H1 (cell line): ENCODE measurements around the gene SLC27A2. TPM values are rescaled to one million over a fixed set of nuclear protein-coding genes. Genes with fewer than 3 reads are reported as not detected.

Source experiments
- CTCF ChIA-PET: fragments of 300-600 bp; sonication (Branson Sonifier 250); formaldehyde crosslinking; loops from one replicate; lab custom pipeline; 2021; ENCODE audit not compliant: partially characterized antibody; lab: Charles Lee
- POLR2A ChIA-PET: fragments of 300-600 bp; sonication (Branson Sonifier 250); formaldehyde crosslinking; loops from one replicate; lab custom pipeline; 2021; ENCODE audit warnings: inconsistent platforms; ENCODE audit not compliant: partially characterized antibody; lab: Charles Lee
- DNase-seq, 2 experiments: peaks; one replicate each; pipeline versions ENCODE4 v3.0.0 to v3.0.0-alpha.2; 2010 to 2022; ENCODE audit warnings: low spot score in 2 of 2, low read depth in 1 of 2, mixed read lengths in 1 of 2
- FAIRE-seq: peaks from 2 replicates; lab custom pipeline; 2011; peaks lifted over from hg19 to GRCh38; lab: Jason Lieb, UNC
- H2AFZ ChIP-seq: 2 replicates; pipeline ENCODE4 v1.8.1; 2012; ENCODE audit warnings: low read length, inconsistent platforms
- H2AK5ac ChIP-seq: 2 replicates; pipeline ENCODE4 v1.6.1; 2013; ENCODE audit warnings: low read depth, low read length
- H2BK120ac ChIP-seq: replicated peaks from 2 replicates; pipeline ENCODE3; 2013; ENCODE audit warnings: low read depth, low read length, inconsistent platforms
- H2BK12ac ChIP-seq: 2 replicates; pipeline ENCODE4 v1.6.1; 2013; ENCODE audit warnings: low read depth, low read length
- H2BK15ac ChIP-seq: 2 replicates; pipeline ENCODE4 v1.6.1; 2013; ENCODE audit warnings: low read length
- H2BK20ac ChIP-seq: 2 replicates; pipeline ENCODE4 v1.6.1; 2013; ENCODE audit warnings: low read length
- H2BK5ac ChIP-seq: 2 replicates; pipeline ENCODE4 v1.6.1; 2013; ENCODE audit warnings: low read depth, low read length
- H3K14ac ChIP-seq: 2 replicates; pipeline ENCODE4 v1.6.1; 2013; ENCODE audit warnings: inconsistent platforms; ENCODE audit not compliant: insufficient read length
- H3K18ac ChIP-seq: 2 replicates; pipeline ENCODE4 v1.6.1; 2013; ENCODE audit warnings: low read length; ENCODE audit errors: extremely low read depth
- H3K23ac ChIP-seq: 2 replicates; pipeline ENCODE4 v1.6.1; 2013; ENCODE audit warnings: inconsistent platforms; ENCODE audit not compliant: insufficient read length
- H3K23me2 ChIP-seq: 2 replicates; pipeline ENCODE4 v1.6.1; 2013; ENCODE audit warnings: low read depth, low read length
- H3K27ac ChIP-seq: 2 replicates; pipeline ENCODE4 v1.6.1; 2011; ENCODE audit warnings: low read depth, low read length, inconsistent platforms
- H3K27me3 ChIP-seq, 4 experiments: replicated peaks in 1 of 4; 1 replicate in 1 of 4; 2 replicates in 3 of 4; pipeline versions ENCODE4 v1.6.1 to v1.8.1; 2011 to 2013; ENCODE audit warnings: low read length in 3 of 4, mild to moderate bottlenecking in 3 of 4, inconsistent platforms in 2 of 4, mixed read lengths in 2 of 4, moderate library complexity in 1 of 4; ENCODE audit not compliant: control insufficient read depth in 3 of 4, insufficient read depth in 3 of 4; ENCODE audit errors: extremely low read depth in 1 of 4
- H3K36me3 ChIP-seq, 4 experiments: 2 replicates each; pipeline versions ENCODE4 v1.6.1 to v1.8.1; 2011 to 2013; ENCODE audit warnings: mild to moderate bottlenecking in 4 of 4, low read length in 3 of 4, moderate library complexity in 2 of 4, control low read depth in 1 of 4, inconsistent platforms in 1 of 4; ENCODE audit not compliant: insufficient read depth in 4 of 4, control insufficient read depth in 2 of 4
- H3K4ac ChIP-seq: replicated peaks from 2 replicates; pipeline ENCODE3; 2013; ENCODE audit warnings: low read length, low read depth, mixed read lengths, inconsistent platforms; ENCODE audit not compliant: insufficient read length
- H3K4me1 ChIP-seq, 4 experiments: replicated peaks in 1 of 4; 1 replicate in 1 of 4; 2 replicates in 3 of 4; pipeline versions ENCODE4 v1.6.1 to v1.8.1; 2011 to 2013; ENCODE audit warnings: low read length in 3 of 4, inconsistent platforms in 2 of 4, mixed read lengths in 1 of 4; ENCODE audit not compliant: insufficient read depth in 4 of 4, control insufficient read depth in 3 of 4
- H3K4me2 ChIP-seq, 2 experiments: 2 replicates each; pipeline versions ENCODE4 v1.6.1 to v1.8.1; 2011 to 2013; ENCODE audit warnings: low read depth in 2 of 2, low read length in 2 of 2, control low read depth in 1 of 2, inconsistent platforms in 1 of 2, mild to moderate bottlenecking in 1 of 2; ENCODE audit not compliant: insufficient read depth in 1 of 2
- H3K4me3 ChIP-seq, 4 experiments: fragments of 200-600, 300-600 bp in 1 of 4; sonication (generic), shearing (Covaris generic), sonication (Bioruptor Twin) in 1 of 4; 2 replicates each; pipeline versions ENCODE4 v1.5.1 to v1.8.1; 2011 to 2016; ENCODE audit warnings: low read length in 4 of 4, low read depth in 3 of 4, control low read depth in 2 of 4, inconsistent platforms in 2 of 4, mild to moderate bottlenecking in 2 of 4, mixed read lengths in 1 of 4, moderate library complexity in 1 of 4; ENCODE audit not compliant: insufficient read depth in 2 of 4; ENCODE audit errors: extremely low read depth in 1 of 4
- H3K56ac ChIP-seq: replicated peaks from 2 replicates; pipeline ENCODE3; 2013; ENCODE audit warnings: low read depth, mild to moderate bottlenecking, mixed read lengths, low read length, inconsistent platforms; ENCODE audit not compliant: insufficient read length
- H3K79me1 ChIP-seq: 2 replicates; pipeline ENCODE4 v1.6.1; 2013; ENCODE audit warnings: low read depth, low read length, control low read depth
- H3K79me2 ChIP-seq, 2 experiments: 2 replicates each; pipeline versions ENCODE4 v1.6.1 to v1.8.1; 2012 to 2013; ENCODE audit warnings: low read length in 2 of 2, mild to moderate bottlenecking in 2 of 2, inconsistent platforms in 1 of 2; ENCODE audit not compliant: insufficient read depth in 2 of 2, control insufficient read depth in 1 of 2
- H3K9ac ChIP-seq, 4 experiments: replicated peaks in 1 of 4; 1 replicate in 1 of 4; 2 replicates in 3 of 4; pipeline versions ENCODE4 v1.6.1 to v1.8.1; 2011 to 2013; ENCODE audit warnings: low read depth in 3 of 4, low read length in 3 of 4, control low read depth in 2 of 4, mild to moderate bottlenecking in 2 of 4, moderate library complexity in 2 of 4, inconsistent platforms in 1 of 4; ENCODE audit errors: extremely low read depth in 1 of 4
- H3K9me3 ChIP-seq, 2 experiments: 2 replicates each; pipeline versions ENCODE4 v1.6.1 to v1.8.1; 2012 to 2013; ENCODE audit warnings: mild to moderate bottlenecking in 2 of 2, moderate library complexity in 2 of 2, control low read depth in 1 of 2, inconsistent platforms in 1 of 2, low read depth in 1 of 2, low read length in 1 of 2, mixed read lengths in 1 of 2; ENCODE audit not compliant: insufficient read depth in 2 of 2
- H4K20me1 ChIP-seq, 2 experiments: replicated peaks in 1 of 2; 2 replicates each; pipeline versions ENCODE3 to v1.8.1; 2011 to 2013; ENCODE audit warnings: inconsistent platforms in 2 of 2, low read length in 2 of 2, mild to moderate bottlenecking in 1 of 2; ENCODE audit not compliant: insufficient read depth in 2 of 2, control insufficient read depth in 1 of 2
- H4K5ac ChIP-seq: 2 replicates; pipeline ENCODE4 v1.6.1; 2013; ENCODE audit warnings: low read length, low read depth, mixed read lengths, inconsistent platforms; ENCODE audit not compliant: insufficient read length
- H4K8ac ChIP-seq: 2 replicates; pipeline ENCODE4 v1.8.0; 2013; ENCODE audit warnings: mild to moderate bottlenecking, moderate library complexity, low read length, inconsistent platforms; ENCODE audit not compliant: insufficient read depth; ENCODE audit errors: extremely low read depth
- H4K91ac ChIP-seq: replicated peaks from 2 replicates; pipeline ENCODE3; 2013; ENCODE audit warnings: low read length, mixed read lengths, inconsistent platforms; ENCODE audit not compliant: insufficient read length
- CEBPB ChIP-seq: IDR thresholded peaks from 2 replicates; pipeline ENCODE4 v1.6.1; 2012; ENCODE audit warnings: low read depth, low read length
- CHD1 ChIP-seq: IDR thresholded peaks from 2 replicates; pipeline ENCODE4 v1.6.1; 2012; ENCODE audit warnings: low read depth, low read length, improper control_type of control experiment
- CHD2 ChIP-seq: IDR thresholded peaks from 2 replicates; pipeline ENCODE4 v1.6.1; 2012; ENCODE audit warnings: low read length, improper control_type of control experiment
- CTBP2 ChIP-seq: IDR thresholded peaks from 2 replicates; pipeline ENCODE4 v1.7.0; 2011; ENCODE audit warnings: borderline replicate concordance, mild to moderate bottlenecking, moderate library complexity, mixed read lengths, low read length; ENCODE audit not compliant: insufficient read depth, insufficient read length
- EZH2 ChIP-seq: fragments of 200-600 bp; sonication (generic); IDR thresholded peaks from 2 replicates; pipeline ENCODE4 v1.7.1; 2012; ENCODE audit warnings: low read depth, mild to moderate bottlenecking, moderate library complexity, low read length, inconsistent platforms; ENCODE audit not compliant: severe bottlenecking
- GABPA ChIP-seq: IDR thresholded peaks from 2 replicates; pipeline ENCODE4 v1.6.1; 2011; ENCODE audit warnings: mild to moderate bottlenecking, low read length, moderate library complexity, borderline replicate concordance; ENCODE audit not compliant: insufficient read depth
- HDAC2 ChIP-seq, 2 experiments: fragments of 300-600 bp in 1 of 2; sonication (generic) in 1 of 2; IDR thresholded peaks; 2 replicates each; pipeline ENCODE4 v1.6.1; 2011 to 2012; ENCODE audit warnings: low read depth in 2 of 2, low read length in 2 of 2, mild to moderate bottlenecking in 2 of 2, moderate library complexity in 2 of 2, borderline replicate concordance in 1 of 2, inconsistent platforms in 1 of 2
- JUN ChIP-seq: IDR thresholded peaks from 2 replicates; pipeline ENCODE4 v1.6.1; 2011; ENCODE audit warnings: low read depth, mild to moderate bottlenecking, improper control_type of control experiment, low read length
- RAD21 ChIP-seq, 2 experiments: IDR thresholded peaks in 1 of 2; conservative IDR thresholded peaks in 1 of 2; 2 replicates each; pipeline ENCODE4 v1.6.1; 2011; ENCODE audit warnings: low read depth in 2 of 2, low read length in 2 of 2, improper control_type of control experiment in 1 of 2, inconsistent platforms in 1 of 2, mild to moderate bottlenecking in 1 of 2, moderate library complexity in 1 of 2
- SAP30 ChIP-seq: fragments of 300-600 bp; sonication (generic); IDR thresholded peaks from 2 replicates; pipeline ENCODE4 v1.7.1; 2012; ENCODE audit warnings: low read length, moderate library complexity, mild to moderate bottlenecking, inconsistent platforms; ENCODE audit not compliant: insufficient read depth, insufficient replicate concordance
- SP4 ChIP-seq: IDR thresholded peaks from 2 replicates; pipeline ENCODE4 v1.6.1; 2012; ENCODE audit warnings: low read length, inconsistent platforms
- YY1 ChIP-seq: IDR thresholded peaks from 2 replicates; pipeline ENCODE4 v1.6.1; 2011; ENCODE audit warnings: low read depth, mild to moderate bottlenecking, low read length
- WGBS, 2 experiments: shearing (Covaris generic) in 1 of 2; methylation state at CpG; one replicate each; pipeline versions ENCODE4 v1.1.6 to v1.1.7; 2013 to 2015; ENCODE audit warnings: low lambda C conversion rate in 2 of 2, mixed read lengths in 2 of 2, inconsistent platforms in 1 of 2, low coverage in 1 of 2, missing lambda C conversion rate in 1 of 2; ENCODE audit not compliant: insufficient replicate concordance in 2 of 2, insufficient coverage in 1 of 2, insufficient read length in 1 of 2; ENCODE audit errors: extremely low coverage in 1 of 2, missing lambda C conversion rate in 1 of 2; 5-methylcytosine and 5-hydroxymethylcytosine counted together
- polyA plus RNA-seq, 7 experiments: library from polyadenylated mRNA; depleted of rRNA in 3 of 7; stranded (reverse) in 5 of 7; unstranded in 2 of 7; fragments of >200 nt in 5 of 7; fragments of 200-250 nt in 2 of 7; gene quantifications; 1 replicate in 5 of 7; 2 replicates in 1 of 7; 4 replicates in 1 of 7; pipeline versions ENCODE4 v1.2.1 to v1.2.3, GENCODE V29; 2011 to 2013; ENCODE audit warnings: missing spikeins in 2 of 7, mixed read lengths in 2 of 7
- total RNA-seq: library from RNA; stranded (reverse); fragmentation: NEBNext Ultra II Directional; extraction: Animal tissue kit (Norgen Biotek cat#: 25700); gene quantifications from 2 replicates; pipeline ENCODE4 v1.2.1, GENCODE V29; 2021
- TF ChIP-seq, protein P1 (sequence below): IDR thresholded peaks from 2 replicates; pipeline ENCODE4 v1.6.1; 2011; ENCODE audit warnings: low read depth, mild to moderate bottlenecking, low read length; ENCODE audit not compliant: insufficient read depth

SLC27A2 gene
- total and polyA plus RNA-seq, 2 of the 8 experiments (the other 6 are each of a cell fraction or from before 2014, with no cell fraction given), result 5.6 to 5.8 TPM

DNA sequence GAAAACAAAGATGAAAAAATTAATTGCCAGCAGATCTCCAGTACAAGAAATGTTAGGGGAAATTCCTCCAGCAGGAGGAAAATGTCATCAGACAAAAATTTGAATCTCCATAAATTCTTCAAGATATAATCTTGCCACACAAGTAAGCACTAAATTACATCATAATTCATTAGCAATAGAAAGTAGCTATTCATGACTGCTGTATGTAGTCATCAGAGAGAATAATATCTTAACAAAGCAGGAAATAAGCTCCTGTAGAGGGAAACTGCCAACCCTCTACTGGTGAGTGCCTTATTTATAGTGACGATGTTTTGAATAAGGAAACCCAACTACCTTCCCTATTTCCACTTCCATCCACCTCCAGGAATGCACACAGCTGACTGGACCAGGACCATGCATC is 15.8 kb upstream of the SLC27A2 start:
- Histone ChIP-seq H3K9me3 (no peaks in the 10 kb centered on the region), H3K79me1 (no peaks in the 10 kb centered on the region), H3K23me2 (no peaks in the 10 kb centered on the region), H2BK5ac (no peak overlapping the region), H3K4me3 (no peak overlapping the region), H2BK15ac (no peak overlapping the region), H3K9ac (no peak overlapping the region), H3K18ac (no peak overlapping the region), H2BK12ac (no peak overlapping the region), H3K4me1 (no peaks in the 10 kb centered on the region), H4K20me1 (no peaks in the 10 kb centered on the region), H3K23ac (no peak overlapping the region), H3K27ac (no peak overlapping the region), H4K5ac (no peak overlapping the region), H3K36me3 (no peaks in the 10 kb centered on the region), H2AK5ac (no peak overlapping the region), H2BK20ac (no peak overlapping the region), H3K79me2 (no peaks in the 10 kb centered on the region), H3K4me2 (no peak overlapping the region), H3K4ac (no peak overlapping the region), H2AFZ (no peak overlapping the region), H4K91ac (no peak overlapping the region), H3K14ac (no peak overlapping the region), H3K56ac (no peak overlapping the region), H4K8ac (no peak overlapping the region), H3K27me3 (no peaks in the 10 kb centered on the region), H2BK120ac (no peak overlapping the region)
- ChIA-PET CTCF (interaction anchor here (1.6 kb wide), 1 partner anchor 49 kb away, joined by 3 read pairs; no protein-coding TSS in a partner anchor), POLR2A (no interaction called here)
- 76% methylated on average over 1 of the region's 1 CpG; no CpG with 5 or more reads in 1 of the 2 experiments for WGBS, 2 experiments
- FAIRE-seq (no peak), DNase-seq (no peak)
- TF ChIP-seq GABPA, result no peak
- TF ChIP-seq, protein P1, sequence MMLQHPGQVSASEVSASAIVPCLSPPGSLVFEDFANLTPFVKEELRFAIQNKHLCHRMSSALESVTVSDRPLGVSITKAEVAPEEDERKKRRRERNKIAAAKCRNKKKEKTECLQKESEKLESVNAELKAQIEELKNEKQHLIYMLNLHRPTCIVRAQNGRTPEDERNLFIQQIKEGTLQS, result no peak
- TF ChIP-seq CHD2, result no peak
- no peak for TF ChIP-seq CHD1
- TF ChIP-seq RAD21 (IDR thresholded peaks at IDR 0.05 in 1 of 2, conservative IDR thresholded peaks at IDR 0.05 in 1 of 2; ENCODE audit: low read depth in 2 of 2, low read length in 2 of 2), result no peak
- no peak for TF ChIP-seq SAP30
- no peak for TF ChIP-seq YY1
- TF ChIP-seq CEBPB, result no peak
- TF ChIP-seq SP4, result no peak
- TF ChIP-seq HDAC2 (IDR thresholded peaks at IDR 0.05; ENCODE audit: borderline replicate concordance in 1 of 2, low read depth in 2 of 2, low read length in 2 of 2), result no peak
- no peak for TF ChIP-seq EZH2
- TF ChIP-seq JUN, result no peak
- TF ChIP-seq CTBP2, result no peak
